GM19035 (cell line): Measurements from ENCODE around the gene TNNI3K.

Source experiments
- ATAC-seq: cut with Tn5 transposase; IDR thresholded peaks from one replicate; pipeline ENCODE4 v1.9.1; 2021; ENCODE audit not compliant: unreplicated experiment

TNNI3K gene

DNA sequence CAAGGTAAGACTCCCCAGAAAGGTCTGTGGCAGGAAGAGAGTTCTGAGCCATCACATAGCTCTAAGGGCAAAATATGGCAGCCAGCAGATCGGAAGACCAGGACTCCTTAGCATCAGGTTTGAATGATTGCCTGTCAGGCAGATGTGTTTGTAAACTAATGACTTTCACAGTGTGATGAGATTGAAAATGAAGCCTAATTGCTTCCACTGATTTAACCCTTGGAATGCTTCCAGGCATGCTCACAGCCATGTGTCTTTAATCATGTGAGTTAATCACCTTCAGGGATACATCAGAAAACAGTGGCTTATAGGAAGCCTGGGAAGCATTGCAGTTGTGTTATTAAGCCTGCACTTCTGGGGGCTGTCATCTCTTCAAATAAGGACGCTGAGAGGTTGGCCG, 194.4 kb downstream of the TNNI3K start:
- no peak for ATAC-seq

DNA sequence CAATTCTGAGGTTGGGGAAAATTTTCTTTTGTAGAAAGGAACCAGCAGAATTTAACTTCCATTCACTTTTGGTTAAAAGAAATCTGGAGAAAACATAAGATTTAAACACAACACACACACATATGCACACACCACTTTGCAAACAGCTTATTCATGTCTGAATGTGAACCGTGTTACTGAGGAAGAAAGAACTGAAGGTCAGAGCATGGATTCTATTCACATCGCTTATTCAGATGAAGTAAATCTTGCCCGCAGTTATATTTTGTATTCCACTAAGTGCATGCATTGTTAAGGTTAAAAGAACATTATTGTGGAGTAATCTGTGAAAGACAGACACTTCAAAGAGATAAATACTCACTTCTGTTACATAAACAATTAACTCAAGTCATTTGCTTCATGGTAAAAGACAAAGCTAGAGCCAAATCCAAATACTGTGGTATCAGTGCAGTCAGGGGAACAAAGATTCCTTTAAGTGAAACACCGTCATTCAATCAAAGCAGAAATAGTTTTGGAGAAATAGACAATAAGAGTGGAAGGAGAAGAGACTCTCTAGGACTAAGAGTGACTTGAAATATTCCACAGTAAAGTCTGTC, 195.3 kb downstream of the TNNI3K start:
- ATAC-seq: no peak

DNA sequence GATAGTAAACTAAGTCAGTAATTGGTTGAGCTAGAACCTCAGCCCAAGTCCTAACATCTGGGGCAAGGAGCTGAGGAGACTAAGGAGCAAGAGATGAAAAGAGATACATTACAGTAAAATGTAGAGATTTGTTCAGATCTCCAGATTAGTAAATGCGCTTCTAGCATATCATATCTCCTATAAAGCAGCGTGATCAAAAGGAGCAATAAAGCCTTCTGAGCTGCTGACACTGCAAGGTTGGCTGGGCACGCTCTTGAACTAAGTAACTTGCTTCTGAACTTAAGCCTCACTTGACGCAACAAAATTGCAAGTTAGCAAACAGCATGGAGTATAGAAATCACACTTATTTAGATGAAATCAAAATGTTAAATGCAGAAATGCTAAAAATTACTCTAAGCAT, 196.3 kb downstream of the TNNI3K start:
- ATAC-seq: no peak

DNA sequence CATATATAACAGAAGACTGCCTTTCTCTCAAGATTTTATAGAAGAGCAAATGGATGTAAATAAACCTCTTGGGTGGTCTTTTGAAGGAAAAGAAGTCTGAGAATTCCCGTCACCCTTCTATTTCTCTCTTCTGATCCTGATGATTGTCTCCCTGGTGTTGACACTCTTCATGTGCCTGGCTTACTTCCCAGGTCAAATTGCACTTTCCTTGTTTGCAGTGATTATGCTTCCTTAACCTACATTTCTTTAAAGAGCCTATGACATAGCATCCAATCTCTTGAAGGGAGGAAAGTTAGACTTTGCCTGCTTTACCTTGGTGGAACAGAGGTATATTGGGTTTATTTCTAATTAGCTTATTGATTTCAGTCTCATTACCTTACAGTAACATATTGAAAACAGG, 197.1 kb downstream of the TNNI3K start:
- no peak for ATAC-seq

DNA sequence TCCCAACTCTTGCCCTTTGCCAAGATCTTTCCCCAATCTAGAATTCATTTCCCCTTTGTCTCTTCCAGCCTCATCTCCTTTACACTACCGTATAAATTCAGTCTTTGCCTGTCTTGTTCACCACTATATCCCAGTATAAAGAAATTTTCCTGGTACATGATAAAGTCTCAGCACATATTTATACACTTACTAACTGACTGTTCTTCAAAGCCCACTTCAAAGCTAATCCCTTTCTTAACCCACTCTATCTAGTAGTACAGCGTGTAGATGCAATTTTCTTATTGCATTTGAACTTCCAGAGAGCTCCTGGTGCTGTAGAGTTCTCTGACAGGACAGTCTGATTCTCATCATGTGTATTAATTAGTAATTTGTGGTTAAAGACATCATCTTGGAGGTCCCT, 199.1 kb downstream of the TNNI3K start:
- no peak for ATAC-seq

DNA sequence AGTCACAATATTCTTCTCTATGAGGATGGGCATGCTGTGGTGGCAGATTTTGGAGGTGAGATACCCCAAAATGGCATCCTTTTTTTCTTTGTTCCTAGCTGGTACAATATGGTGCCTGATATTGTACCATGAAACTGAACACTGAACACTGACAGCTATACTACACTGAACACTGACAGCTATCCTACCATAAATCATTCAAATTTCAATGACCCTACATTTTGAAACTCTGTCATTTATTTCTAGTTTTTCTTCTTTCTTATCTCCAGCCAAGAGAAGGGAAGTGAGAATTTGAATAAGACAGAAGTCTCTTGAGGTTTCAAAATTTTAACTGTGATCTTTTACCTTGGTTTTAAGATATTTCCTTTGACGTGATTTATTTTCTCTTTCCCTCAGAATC, 200.9 kb downstream of the TNNI3K start:
- no peak for ATAC-seq

DNA sequence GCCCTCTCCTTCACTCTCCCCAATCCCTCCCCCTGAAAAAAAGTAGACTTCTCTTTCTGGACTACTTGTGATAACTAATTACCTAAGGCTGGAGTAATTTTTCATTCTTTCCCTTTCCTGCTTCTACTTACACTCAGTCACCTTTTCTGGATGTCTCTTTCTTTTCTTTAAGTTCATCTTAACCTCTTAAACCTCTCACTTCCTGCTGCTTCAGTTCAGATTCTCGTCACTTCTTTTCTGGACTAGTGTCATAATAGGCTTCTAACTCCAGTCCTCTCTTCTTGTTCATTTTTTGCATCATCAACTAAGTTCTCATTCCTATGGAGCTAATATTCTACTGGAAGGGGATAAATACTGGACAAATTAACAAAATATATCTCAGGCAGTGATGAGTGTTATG, 201.8 kb downstream of the TNNI3K start:
- no peak for ATAC-seq

DNA sequence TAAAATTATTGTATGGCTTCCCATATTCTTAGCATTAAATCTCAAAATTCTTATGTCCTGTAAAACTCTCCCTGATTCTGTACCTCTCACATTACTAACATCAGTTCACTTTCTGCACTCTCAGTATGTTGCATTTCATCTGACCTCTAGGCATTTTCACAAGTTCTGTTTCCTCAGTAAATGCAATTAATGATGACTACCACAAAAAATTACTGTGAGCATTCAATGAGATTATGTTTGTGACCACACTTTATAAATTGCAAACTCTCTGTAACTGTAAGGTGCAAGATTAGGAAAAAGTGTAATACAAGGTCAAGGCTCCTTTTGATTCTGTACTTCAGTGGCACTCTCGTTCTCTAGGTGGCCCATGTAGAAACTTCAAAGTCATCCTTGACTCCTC, 216.8 kb downstream of the TNNI3K start:
- ATAC-seq: no peak

DNA sequence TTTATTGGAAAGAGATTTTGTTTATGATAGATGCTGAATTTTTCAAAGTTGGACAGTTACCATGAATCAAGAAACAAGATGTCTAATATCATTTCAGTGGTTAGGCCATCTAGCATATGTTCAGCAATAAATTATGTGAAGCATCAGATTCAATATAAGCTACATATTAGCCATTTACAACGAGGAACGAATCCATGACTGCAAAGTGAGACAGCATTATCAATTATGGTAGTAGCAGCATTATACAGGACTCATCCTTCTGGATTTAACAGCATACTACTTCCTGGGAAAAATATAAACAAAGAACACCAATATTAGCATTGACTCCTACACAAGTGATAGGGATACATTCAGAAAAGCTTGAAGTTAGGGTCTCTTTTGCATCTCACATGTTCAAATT, 218.1 kb downstream of the TNNI3K start:
- no peak for ATAC-seq

DNA sequence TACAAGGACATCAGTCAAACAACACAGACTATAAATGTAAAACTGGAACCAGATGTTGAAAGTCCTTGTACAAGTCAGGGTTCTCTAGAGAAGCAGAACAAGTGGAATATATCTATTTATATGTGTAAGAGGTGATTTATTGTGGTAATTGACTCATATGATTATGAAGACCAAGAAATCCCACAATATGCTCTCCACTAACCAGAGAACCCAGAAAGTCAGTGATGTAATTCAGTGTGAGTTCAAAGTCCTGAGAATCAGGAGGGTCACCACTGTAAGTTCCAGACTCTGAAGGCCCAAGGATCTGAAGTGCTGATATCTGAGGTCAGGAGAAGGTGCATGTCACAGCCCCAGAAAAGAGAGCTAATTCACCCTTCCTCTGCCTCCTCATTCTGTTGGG, 220.2 kb downstream of the TNNI3K start:
- no peak for ATAC-seq

DNA sequence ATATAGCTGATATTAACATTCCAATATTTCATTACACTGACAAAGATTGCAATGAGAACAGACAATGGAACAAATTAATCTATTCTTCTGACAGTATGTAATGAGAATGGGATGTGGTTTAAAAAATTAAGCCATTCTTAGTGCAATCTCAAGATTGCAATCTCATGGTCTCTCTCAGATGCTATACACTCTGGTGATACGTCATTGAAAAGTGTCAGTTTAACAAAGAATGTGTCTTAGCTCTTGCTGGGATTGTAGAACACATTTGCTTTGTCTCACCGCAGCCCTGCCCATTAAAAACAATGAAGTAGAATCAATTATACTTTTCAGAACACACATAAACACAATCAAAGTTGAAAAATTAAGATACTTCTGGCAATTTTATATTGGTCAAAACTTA, 222.1 kb downstream of the TNNI3K start:
- no peak for ATAC-seq

DNA sequence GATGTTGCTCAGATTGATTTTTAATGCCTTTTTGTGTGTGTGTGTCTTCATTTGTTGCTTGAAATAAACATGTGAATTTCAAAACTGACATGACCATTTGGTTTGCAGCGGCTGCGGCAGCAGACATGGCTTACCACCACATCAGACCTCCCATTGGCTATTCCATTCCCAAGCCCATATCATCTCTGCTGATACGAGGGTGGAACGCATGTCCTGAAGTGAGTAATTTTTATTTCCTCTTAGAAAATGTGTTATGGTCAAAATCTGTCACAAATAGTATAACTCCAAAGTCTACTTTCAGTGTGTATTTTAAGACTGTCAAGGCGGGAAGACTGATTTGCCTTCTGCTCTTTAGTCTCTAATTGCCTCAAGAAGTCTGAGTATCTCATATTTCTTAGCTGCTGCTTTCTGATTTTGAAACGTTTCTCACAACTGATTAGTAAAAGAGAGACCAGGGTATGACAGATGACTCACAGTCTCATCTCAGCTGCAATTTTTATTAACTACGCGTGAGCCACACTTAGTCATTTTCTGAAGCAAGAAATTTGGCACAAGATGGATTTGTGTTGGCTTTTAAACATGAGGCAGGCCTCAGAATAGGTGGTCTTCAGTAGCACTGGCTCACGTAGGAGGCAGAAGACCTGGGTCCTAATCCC, 228.3 kb downstream of the TNNI3K start:
- ATAC-seq: peak; percentile 90

DNA sequence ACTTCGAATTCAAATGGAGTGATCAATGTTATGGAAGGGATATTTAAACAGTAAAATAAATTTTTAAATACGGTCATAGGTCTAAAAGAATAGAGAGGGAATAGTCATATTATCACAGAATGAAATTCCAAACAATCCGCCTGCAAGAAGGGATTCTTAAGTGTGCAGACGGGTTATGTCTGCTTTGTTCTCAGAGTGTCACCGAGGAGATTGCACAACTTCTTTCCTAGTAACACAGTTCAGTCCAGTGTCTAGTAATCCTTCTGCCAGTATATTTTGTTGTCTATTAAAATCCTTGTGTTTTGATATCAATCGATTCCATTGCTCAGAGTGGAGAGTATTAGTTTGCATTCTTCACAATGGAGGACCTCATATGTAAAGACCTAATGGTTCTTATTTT, 228.8 kb downstream of the TNNI3K start:
- ATAC-seq: no peak

DNA sequence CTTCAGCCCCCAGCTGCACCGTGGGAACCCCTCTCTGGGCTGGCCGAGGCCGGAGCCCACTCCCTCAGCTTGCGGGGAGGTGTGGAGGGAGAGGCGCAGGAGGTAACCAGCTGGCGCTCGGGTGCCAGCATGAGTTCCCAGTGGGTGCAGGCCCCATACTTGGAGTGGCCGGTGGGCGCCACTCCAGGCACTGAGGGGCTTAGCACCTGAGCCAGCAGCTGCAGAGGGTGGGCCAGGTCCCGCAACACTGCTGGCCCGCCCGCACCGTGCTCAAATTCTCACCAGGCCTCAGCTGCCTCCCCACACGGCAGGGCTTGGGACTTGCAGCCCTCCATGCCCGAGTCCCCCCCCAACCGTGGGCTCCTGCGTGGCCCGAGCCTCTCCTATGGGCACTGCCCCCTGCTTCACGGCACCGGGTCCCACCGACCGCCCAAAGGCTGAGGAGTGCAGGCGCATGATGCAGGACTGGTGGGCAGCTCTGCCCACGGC, 230.1 kb downstream of the TNNI3K start:
- no peak for ATAC-seq

DNA sequence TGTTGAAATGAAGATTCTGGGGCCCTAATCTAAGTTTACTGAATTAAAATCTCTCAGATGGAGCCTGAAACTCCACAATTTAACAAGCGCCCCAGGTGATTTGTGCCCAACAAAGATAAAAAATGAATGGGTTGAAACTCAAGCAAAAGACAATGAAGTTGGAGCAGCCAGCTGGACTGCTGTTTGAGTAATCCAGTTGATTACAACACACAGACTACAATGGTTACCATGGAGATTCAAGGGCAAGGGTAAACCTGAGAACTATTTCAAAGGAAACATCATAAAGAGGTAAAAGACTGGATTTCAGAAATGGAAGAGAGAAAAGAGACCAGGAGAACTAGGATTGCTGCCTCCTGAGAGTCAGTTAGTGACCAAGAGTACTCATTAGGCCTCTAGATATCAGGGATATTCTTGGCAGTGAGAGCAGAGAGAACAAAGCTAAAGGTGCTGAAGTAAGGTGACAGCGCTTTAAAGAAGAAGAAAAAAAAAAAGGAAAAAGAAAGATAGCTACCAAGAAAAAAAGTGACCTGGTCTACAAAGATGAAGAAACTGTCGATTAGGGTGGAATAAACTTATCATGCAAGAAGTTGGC, 232.7 kb downstream of the TNNI3K start:
- ATAC-seq: no peak

DNA sequence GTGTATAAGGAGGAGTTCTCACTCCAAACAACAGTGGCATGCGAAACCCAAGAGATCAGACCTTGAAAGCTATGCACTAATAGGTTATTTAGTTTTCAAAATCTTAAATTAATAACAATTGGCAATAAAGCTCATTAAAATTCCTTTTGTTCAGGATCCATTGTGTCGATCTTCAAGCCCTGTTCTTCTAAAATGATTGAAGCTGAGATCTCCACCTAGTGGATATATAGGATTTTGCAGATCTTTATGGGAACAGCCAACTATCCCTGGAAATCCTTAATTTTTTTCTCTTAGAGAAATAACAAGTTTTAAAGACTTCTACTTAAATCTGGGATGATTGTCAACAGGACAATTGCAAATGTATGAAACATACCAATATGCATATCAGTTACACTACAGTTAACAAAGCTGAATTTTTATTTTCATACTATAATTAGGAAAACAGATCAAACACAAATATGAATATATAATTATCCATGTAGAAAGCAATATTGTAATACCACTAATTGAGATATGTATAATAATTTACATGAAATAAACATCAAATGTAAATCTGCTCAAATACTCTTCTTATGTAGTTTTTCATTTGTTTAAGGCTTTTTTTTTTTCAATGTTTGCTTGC, 233.9 kb downstream of the TNNI3K start:
- ATAC-seq: no peak

DNA sequence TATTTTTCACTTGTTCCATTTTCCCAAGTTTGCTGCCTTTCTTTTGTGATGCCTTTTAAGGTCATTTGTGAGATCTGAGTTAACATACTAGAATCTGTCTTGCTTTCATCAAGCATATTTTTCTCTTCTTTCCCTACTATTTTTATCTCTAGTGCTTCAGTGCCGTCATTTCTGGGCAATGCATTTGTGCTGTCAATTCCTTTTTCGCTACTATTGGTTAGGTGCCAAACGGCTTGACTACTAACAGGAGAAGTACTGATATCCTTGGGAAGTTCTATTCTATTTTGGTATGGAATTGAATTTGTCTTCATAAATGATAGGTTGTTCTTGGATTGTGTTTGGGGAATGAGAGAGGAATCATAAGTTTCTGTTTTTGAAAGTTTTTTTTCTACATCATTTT, 235.1 kb downstream of the TNNI3K start:
- ATAC-seq: no peak

DNA sequence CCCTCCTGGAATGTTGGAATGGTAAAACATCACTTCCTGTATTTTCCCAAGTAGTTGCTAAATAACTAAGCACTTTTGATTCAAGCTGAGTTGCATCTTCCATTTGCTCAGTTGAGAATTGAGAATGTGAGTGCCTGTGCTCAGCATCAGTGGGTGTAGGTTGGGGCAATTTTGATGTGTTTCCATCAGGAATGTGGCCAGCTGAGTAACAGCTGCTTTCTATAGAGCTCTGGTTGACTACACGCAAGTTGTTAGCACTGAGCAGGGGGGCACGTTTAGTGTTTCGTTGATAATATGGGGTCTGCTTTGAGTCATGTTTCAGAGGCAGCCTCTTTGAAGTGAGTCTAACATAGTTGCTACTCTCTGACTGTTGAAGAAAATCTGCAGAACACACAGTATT, 235.7 kb downstream of the TNNI3K start:
- no peak for ATAC-seq

DNA sequence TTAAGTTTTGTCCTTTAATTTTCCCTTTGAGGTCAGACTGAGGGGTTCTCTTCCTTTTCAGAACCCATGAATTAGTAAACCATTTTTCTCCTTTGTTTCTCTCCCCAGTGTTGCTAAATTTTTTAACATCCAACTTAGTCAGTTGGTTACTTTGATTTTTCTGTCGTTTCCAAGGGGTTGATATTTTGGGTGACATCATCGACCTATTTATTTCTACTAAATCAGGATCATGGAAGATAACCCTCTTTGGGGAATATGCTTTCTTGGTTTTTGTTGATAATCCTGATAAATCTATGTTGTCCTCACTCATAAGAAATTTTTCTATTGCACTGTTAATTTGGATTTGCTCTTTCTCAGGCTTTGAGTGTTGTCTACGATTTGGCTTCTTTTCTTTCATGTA, 236.3 kb downstream of the TNNI3K start:
- ATAC-seq: no peak

DNA sequence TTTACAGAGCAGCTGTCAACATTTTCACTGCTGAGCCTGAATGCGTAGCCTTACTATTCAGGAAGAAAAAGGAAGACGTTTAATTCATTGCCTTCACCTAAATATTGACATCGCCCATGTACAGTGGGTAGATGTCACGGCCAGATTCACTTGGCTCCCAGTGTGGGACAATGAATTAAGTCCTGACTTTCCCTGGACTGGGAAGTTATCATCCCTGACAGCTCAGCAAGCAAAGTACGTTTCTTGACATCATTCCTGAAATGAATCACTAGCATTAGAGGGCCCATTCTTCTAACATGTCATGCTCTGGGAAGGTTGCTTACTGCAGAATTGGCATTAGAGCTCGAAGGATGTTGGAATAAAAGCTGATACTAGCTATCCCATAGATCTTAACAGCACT, 239.4 kb downstream of the TNNI3K start:
- no peak for ATAC-seq

DNA sequence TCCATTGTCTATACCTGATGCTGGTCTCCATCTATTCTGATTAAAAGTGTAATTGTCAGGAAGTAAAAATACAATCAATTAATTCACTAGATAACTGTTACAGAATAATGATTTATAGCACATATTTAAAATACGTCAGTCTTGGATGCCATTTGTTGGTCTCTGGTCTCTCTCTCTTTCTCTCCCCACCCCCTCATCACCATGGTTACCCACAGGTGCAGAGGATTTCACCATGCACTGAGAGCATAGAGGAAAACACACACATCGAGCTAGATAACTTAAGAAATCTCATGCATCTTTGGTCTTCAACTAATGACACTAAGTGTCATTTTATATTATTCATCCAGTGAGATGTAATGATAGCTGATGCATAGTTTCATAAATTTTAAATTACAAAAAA, 243.8 kb downstream of the TNNI3K start:
- no peak for ATAC-seq

DNA sequence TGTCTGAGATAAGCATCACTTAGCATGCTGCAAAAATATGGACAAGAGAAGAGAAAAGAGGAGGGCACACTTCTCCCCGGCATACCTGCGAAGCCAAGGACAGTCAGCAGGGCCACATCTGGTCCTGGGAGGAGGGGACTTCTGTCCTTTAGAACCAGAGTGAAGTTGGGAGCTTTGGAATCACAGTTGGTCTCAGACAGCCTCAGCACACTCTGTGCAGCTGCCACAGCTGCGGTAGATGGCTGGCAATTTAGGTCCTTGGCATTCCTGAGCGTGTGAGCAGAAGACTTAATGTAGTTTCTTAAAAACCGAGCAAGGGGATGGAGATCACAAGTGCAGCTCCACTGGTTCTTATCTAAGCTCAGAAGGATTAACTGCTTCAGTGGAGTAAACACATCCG, 244.9 kb downstream of the TNNI3K start:
- ATAC-seq: no peak
